Fibroblast of the aortic adventitia (primary cell): Measurements from ENCODE around the gene TYW1. TPM values are rescaled to one million over a fixed set of nuclear protein-coding genes. Genes with fewer than 3 reads are reported as not detected.
"Not testable (repeated sequence)": the region's sequence is repeated elsewhere in the genome, so short reads cannot be mapped to it uniquely, and the experiment has no call there.

Experiments used
- DNase-seq: peaks from one replicate; pipeline ENCODE4 v3.0.0-alpha.2; 2010; ENCODE audit warnings: low read depth
- H3K4me3 ChIP-seq: 2 replicates; pipeline ENCODE4 v1.5.1; 2011; ENCODE audit warnings: low read depth, mild to moderate bottlenecking, control low read depth, low read length, moderate library complexity
- small RNA-seq: library from RNA; depleted of rRNA; stranded (forward); fragments of <200 nt; gene quantifications from one replicate; pipeline ENCODE3, GENCODE V24; 2012
- total RNA-seq: library from RNA; depleted of rRNA; stranded (reverse); fragments of >200 nt; gene quantifications from 2 replicates; pipeline ENCODE4 v1.2.3, GENCODE V29; 2012; ENCODE audit warnings: low replicate concordance
- TF ChIP-seq, protein P1 (sequence below): IDR thresholded peaks from 2 replicates; pipeline ENCODE4 v1.5.1; 2011; ENCODE audit warnings: mild to moderate bottlenecking, low read length, control low read depth, inconsistent platforms; ENCODE audit not compliant: insufficient read depth

Gene TYW1
- total RNA-seq, 1 donor = 15.0 TPM

DNA sequence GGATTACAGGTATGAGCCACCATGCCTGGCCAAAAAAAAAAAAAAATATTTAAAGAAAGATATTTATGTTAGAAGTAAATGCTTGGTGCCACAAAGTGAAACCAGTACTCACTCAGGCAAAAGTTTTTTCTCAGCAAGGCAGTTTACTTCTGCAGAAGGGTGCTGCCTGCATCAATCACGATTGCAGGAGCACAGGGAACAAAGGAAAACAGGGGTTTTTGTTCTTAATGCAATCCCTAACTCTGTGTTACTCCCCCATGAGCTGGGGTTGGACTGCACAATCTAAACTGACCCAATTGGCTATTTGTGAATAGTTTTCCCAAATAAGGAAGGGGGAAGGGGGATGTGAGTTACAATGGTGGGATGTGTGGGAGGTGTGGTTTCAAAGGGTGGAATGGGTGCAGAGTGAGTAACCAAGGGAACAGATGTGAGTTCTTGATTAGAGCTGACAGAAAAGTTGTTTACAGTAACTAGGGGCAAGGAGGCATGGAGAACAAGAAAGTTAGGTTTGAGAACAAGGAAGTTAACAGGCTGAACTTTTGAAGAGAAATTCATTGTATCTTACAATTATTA, 255.4 kb downstream of the TYW1 start:
- TF ChIP-seq, protein P1, sequence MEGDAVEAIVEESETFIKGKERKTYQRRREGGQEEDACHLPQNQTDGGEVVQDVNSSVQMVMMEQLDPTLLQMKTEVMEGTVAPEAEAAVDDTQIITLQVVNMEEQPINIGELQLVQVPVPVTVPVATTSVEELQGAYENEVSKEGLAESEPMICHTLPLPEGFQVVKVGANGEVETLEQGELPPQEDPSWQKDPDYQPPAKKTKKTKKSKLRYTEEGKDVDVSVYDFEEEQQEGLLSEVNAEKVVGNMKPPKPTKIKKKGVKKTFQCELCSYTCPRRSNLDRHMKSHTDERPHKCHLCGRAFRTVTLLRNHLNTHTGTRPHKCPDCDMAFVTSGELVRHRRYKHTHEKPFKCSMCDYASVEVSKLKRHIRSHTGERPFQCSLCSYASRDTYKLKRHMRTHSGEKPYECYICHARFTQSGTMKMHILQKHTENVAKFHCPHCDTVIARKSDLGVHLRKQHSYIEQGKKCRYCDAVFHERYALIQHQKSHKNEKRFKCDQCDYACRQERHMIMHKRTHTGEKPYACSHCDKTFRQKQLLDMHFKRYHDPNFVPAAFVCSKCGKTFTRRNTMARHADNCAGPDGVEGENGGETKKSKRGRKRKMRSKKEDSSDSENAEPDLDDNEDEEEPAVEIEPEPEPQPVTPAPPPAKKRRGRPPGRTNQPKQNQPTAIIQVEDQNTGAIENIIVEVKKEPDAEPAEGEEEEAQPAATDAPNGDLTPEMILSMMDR = no peak

DNA sequence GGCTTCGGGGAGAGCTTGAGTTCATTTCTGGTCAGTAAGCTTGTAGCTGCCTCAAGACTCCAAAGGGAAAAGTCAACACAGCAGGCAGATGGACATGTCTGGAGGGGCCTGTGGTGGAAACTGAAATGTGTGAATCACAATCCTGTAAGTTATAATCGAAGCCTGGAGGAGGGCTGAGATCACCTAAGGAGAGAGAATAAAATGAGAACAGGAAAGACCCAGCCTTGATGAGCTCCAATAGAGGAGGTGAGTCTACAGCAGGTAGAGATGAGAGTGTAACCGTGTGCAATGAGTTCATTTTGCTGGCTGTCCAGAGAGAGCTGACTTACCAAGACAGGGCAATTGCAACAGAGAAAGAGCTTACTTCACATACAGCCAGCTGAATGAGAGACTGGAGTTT, 258.4 kb downstream of the TYW1 start:
- not testable (repeated sequence) for DNase-seq, H3K4me3 ChIP-seq

More for the DNA sequence above, 255.4 kb downstream of the TYW1 start:
- no peak for DNase-seq
- H3K4me3 ChIP-seq = no peak overlapping the region

DNA sequence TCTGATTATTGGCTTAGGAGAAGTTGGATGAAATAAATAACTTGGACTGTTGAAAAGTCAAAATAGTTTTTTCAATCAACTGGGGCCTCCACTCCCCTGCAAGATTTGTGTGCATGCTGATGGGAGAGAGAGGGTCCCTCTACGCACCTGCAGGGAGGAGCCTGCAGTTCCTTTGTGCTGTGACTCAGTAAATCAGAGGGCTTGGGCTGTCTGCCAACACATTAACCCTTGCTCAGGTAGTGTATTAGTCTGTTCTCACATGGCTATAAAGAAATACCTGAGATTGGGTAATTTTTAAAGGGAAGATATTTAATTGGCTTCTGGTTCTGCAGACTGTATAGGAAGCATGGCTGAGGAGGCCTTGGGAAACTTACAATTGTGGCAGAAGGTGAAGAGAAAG, 261.1 kb downstream of the TYW1 start:
- DNase-seq, H3K4me3 ChIP-seq: not testable (repeated sequence)

DNA sequence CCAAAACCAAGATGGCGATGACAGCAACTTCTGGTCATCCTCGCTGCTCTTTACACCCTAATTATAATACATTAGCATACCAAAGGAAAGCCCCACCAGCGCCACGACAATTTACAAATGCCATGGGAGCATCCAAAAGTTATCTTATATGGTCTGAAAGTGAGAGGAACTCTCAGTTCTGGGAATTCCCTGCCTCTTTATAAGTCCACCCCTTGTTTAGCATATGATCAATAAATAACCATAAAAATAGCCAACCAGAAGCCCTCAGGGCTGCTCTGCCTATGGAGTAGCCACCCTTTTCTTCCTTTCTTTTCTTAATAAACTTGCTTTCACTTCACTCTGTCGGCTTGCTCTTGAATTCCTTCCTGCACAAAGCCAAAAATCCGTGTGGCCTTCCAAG, 262.7 kb downstream of the TYW1 start:
- not testable (repeated sequence) for H3K4me3 ChIP-seq, DNase-seq

DNA sequence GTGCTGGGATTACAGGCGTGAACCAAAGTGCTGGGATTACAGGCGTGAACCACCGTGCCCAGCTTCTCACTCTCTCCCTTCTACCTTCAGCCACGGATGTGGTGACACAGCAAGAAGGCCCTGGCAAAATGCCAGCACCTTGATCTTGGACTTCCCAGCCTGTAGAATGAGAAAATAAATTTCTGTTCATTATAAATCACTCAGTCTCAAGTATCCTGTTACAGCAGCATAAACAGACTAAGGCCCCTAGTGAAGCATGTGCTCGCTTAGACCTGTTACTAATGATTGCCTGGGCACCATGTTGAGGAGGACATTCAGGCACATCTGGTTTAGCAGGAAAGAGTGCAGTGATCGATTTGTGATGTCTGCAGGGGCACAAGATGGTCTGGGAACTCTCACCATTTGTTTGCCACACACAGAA, 263.5 kb downstream of the TYW1 start:
- H3K4me3 ChIP-seq, DNase-seq: not testable (repeated sequence)

DNA sequence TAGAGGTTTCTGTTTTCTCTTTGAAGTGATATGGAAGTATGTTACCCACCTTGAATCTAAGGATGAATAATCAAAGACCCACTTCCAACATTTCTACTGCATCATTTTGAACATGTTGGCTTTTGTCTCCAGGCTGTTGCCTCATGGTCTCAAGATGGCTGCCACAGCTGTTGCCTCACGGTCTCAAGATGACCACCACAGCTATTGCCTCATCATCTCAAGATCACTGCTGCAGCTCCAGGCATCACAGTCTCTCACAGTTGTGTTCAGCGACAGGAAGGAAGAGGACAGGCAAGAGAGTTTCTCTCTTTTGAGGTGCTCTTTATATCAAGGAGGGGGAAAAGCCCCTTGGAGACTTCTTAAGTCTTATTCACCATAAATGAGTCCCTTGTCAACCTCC, 267.4 kb downstream of the TYW1 start:
- not testable (repeated sequence) for DNase-seq

DNA sequence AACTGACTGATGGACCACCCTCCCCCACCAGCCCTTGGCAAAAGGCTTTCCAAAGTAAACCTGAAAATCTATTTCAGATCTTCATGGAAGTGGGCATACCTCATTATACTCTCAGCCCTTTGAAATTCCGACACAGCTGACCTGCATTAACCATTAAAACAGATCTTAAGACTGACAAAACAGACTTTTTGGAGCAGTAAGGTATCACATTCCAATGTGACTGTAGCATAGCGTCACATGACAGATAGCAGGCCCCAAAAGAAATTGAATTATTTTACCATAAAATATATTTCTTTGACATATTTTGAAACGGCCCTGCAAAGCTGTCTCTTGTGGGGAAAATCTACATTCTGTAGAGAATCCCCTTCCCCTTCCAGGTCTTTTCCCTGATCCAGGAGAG, 269.4 kb downstream of the TYW1 start:
- not testable (repeated sequence) for H3K4me3 ChIP-seq, DNase-seq

More for the DNA sequence above, 267.4 kb downstream of the TYW1 start:
- H3K4me3 ChIP-seq = not testable (repeated sequence)

DNA sequence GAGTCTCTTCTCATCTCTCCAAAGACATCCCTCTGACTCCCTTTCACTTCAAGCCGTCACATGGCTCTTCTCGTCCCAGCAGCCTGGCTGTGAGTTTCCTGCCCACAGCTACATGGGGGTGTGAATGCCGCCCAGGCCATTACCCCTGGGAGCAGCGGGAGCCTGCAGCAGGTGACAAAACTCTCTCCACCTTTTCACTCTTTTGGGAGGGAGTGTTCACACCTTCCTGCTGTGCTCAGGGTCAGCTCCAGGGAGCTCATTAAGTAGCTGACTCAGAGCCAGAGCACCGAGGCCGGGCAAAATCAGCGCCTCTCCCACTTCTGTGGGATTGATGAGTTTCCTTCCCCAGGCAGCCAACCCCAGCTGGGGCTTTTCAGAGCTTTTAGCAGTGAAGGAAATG, 271.3 kb downstream of the TYW1 start:
- no peak overlapping the region for H3K4me3 ChIP-seq
- DNase-seq = no peak
- TF ChIP-seq, protein P1 = no peak

DNA sequence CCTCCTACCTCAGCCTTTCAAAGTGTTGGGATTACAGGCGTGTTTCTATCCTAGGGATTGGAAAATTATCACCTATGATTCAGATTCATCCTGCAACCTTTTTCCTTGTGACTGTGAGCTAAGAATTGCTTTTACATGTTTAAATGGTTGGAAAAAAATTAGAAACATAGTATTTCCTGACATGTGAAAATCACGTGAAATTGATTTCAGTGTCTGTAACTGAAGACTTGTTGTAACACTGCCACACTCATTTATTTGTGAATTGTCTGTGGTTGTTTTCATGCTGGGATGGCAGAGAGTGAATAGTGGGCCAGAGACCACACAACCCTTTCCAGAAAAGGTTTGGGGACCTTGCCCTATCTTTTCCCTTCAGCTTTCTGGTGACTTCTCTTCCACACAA, 273.3 kb downstream of the TYW1 start:
- DNase-seq, H3K4me3 ChIP-seq: not testable (repeated sequence)

Small RNAs within 50 kb of the gene (small RNA-seq; reads per million reads assigned to genes)
- gene AC073089.1 (not detected), gene MIR4650-1 (not detected), gene RN7SL43P (not detected)

Other genes with a start within 250 kb of the TYW1 start
- 39.7 and 104 TPM in 2 replicates for gene TMEM248, start 75.6 kb upstream of the TYW1 start, total RNA-seq
- 51.9 and 94.1 TPM in 2 replicates for gene SBDS, start 1.2 kb upstream of the TYW1 start, total RNA-seq